ENCODE measurements around the gene KIF6.

KIF6 gene

DNA sequence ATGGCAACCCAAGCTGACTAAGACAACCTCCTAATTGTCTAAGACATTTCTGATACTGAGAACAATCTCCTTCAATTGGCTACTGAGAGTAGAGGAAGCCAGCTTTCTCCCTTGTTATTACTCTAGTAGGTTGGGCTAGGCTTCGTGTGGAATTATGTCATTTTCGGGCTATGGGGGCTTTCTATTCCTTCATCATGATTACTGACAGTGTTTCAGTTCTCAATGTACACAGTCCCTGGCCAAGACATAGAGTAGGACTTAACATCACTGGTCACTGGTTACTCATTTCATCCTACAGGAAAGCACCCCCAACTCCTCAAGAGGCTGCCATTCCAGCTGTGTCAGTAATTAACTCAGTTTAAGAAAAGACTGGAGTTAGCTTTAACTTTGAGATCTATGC, 100.0 kb downstream of the KIF6 start:
- Histone ChIP-seq H3K27me3 (ENCODE audit: control insufficient read depth, insufficient read depth, low read length) (no peaks in the 10 kb centered on the region), H3K9ac (no peak overlapping the region)

GRCh38 chr6:39623750-39624149, 101.5 kb downstream of the KIF6 start:
- Histone ChIP-seq H3K9ac (no peak overlapping the region), H3K4me2 (ENCODE audit: low read length) (no peak overlapping the region), H3K79me2 (no peaks in the 10 kb centered on the region), H3K27ac (no peak overlapping the region), H3K4me3 (ENCODE audit: low read depth, low read length) (no peak overlapping the region), H3K9me3 (ENCODE audit: control insufficient read depth, low read length) (no peaks in the 10 kb centered on the region), H2AFZ (no peak overlapping the region), H3K27me3 (ENCODE audit: control insufficient read depth, insufficient read depth, low read length) (no peaks in the 10 kb centered on the region), H3K36me3 (ENCODE audit: control insufficient read depth, insufficient read depth, low read length) (no peaks in the 10 kb centered on the region), H3K4me1 (no peaks in the 10 kb centered on the region)
- TF ChIP-seq, protein P1, sequence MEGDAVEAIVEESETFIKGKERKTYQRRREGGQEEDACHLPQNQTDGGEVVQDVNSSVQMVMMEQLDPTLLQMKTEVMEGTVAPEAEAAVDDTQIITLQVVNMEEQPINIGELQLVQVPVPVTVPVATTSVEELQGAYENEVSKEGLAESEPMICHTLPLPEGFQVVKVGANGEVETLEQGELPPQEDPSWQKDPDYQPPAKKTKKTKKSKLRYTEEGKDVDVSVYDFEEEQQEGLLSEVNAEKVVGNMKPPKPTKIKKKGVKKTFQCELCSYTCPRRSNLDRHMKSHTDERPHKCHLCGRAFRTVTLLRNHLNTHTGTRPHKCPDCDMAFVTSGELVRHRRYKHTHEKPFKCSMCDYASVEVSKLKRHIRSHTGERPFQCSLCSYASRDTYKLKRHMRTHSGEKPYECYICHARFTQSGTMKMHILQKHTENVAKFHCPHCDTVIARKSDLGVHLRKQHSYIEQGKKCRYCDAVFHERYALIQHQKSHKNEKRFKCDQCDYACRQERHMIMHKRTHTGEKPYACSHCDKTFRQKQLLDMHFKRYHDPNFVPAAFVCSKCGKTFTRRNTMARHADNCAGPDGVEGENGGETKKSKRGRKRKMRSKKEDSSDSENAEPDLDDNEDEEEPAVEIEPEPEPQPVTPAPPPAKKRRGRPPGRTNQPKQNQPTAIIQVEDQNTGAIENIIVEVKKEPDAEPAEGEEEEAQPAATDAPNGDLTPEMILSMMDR (IDR thresholded peaks at IDR 0.05): no peak

More for the DNA sequence above, 100.0 kb downstream of the KIF6 start:
- no peaks in the 10 kb centered on the region for H3K79me2 ChIP-seq
- TF ChIP-seq, protein P1 (IDR thresholded peaks at IDR 0.05): no peak
- no peak overlapping the region for H3K27ac ChIP-seq
- no peak overlapping the region for H2AFZ ChIP-seq
- H3K4me3 ChIP-seq (ENCODE audit: low read depth, low read length): no peak overlapping the region
- no peaks in the 10 kb centered on the region for H3K9me3 ChIP-seq (ENCODE audit: control insufficient read depth, low read length)
- no peaks in the 10 kb centered on the region for H3K36me3 ChIP-seq (ENCODE audit: control insufficient read depth, insufficient read depth, low read length)
- no peaks in the 10 kb centered on the region for H3K4me1 ChIP-seq
- H3K4me2 ChIP-seq (ENCODE audit: low read length): no peak overlapping the region

DNA sequence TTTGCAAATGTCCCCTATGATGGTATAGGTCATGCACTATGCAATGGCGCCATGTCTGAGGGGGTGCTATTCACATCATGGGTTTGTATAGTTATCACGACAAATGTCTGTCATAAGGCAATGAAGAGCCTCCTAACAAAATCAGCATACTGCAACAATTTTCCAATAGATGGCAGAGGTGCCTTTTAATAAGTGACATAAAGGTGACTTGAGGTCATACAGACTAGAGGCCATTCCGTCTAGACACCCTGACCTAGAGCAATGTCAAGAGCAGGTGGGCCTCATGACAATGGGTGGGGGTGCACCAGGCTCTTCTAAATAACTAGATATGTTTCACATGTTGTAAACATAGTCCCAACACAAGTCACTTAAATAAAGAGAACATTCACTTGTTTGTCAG, 107.7 kb downstream of the KIF6 start:
- Histone ChIP-seq H3K9me3 (ENCODE audit: control insufficient read depth, low read length) (no peaks in the 10 kb centered on the region), H3K27me3 (ENCODE audit: control insufficient read depth, insufficient read depth, low read length) (no peaks in the 10 kb centered on the region), H3K27ac (no peak overlapping the region), H3K4me1 (no peaks in the 10 kb centered on the region), H3K4me3 (ENCODE audit: low read depth, low read length) (no peak overlapping the region), H3K79me2 (no peaks in the 10 kb centered on the region), H2AFZ (no peak overlapping the region), H3K36me3 (ENCODE audit: control insufficient read depth, insufficient read depth, low read length) (no peaks in the 10 kb centered on the region), H3K4me2 (ENCODE audit: low read length) (no peak overlapping the region), H3K9ac (no peak overlapping the region)
- TF ChIP-seq, protein P1 (IDR thresholded peaks at IDR 0.05): no peak

DNA sequence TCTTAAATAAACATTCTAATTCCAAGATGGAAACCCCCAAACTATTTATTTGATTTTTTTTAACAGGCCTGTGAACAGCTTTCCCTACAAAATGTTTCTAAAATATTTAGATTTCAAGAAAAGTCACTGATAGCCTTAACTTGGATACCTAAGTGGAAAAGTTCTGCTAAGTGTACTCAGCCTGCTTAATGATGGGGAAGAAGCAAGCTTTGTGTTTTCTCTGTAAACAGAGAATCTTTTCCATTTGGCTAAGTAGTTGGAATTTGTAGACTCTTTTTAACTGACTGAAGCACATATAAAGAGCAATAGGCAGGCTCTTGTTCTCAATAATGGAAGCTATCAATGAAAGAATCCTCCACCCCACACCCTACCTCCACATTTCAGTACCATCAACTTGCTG, 108.2 kb downstream of the KIF6 start:
- H3K27me3 ChIP-seq (ENCODE audit: control insufficient read depth, insufficient read depth, low read length): no peaks in the 10 kb centered on the region
- H3K4me1 ChIP-seq: no peaks in the 10 kb centered on the region
- no peaks in the 10 kb centered on the region for H3K79me2 ChIP-seq
- H2AFZ ChIP-seq: no peak overlapping the region
- H3K9ac ChIP-seq: no peak overlapping the region
- H3K4me3 ChIP-seq (ENCODE audit: low read depth, low read length): no peak overlapping the region
- no peaks in the 10 kb centered on the region for H3K9me3 ChIP-seq (ENCODE audit: control insufficient read depth, low read length)
- no peak overlapping the region for H3K27ac ChIP-seq
- H3K4me2 ChIP-seq (ENCODE audit: low read length): no peak overlapping the region
- TF ChIP-seq, protein P1 (IDR thresholded peaks at IDR 0.05): no peak
- H3K36me3 ChIP-seq (ENCODE audit: control insufficient read depth, insufficient read depth, low read length): no peaks in the 10 kb centered on the region

GRCh38 chr6:39615622-39616021, 109.6 kb downstream of the KIF6 start:
- no peaks in the 10 kb centered on the region for H3K4me1 ChIP-seq
- TF ChIP-seq, protein P1 (IDR thresholded peaks at IDR 0.05): no peak
- H3K79me2 ChIP-seq: no peaks in the 10 kb centered on the region
- no peaks in the 10 kb centered on the region for H3K27me3 ChIP-seq (ENCODE audit: control insufficient read depth, insufficient read depth, low read length)
- no peak overlapping the region for H3K4me3 ChIP-seq (ENCODE audit: low read depth, low read length)
- H3K36me3 ChIP-seq (ENCODE audit: control insufficient read depth, insufficient read depth, low read length): no peaks in the 10 kb centered on the region
- no peaks in the 10 kb centered on the region for H3K9me3 ChIP-seq (ENCODE audit: control insufficient read depth, low read length)
- H3K4me2 ChIP-seq (ENCODE audit: low read length): no peak overlapping the region
- no peak overlapping the region for H2AFZ ChIP-seq
- no peak overlapping the region for H3K9ac ChIP-seq
- no peak overlapping the region for H3K27ac ChIP-seq
